Measurements from ENCODE around the gene EI24. TPM values are rescaled to one million over a fixed set of nuclear protein-coding genes. Genes with fewer than 3 reads are reported as not detected.

Gene EI24
- total RNA-seq, 1 donor from 2014 or later = 62.4 TPM

DNA sequence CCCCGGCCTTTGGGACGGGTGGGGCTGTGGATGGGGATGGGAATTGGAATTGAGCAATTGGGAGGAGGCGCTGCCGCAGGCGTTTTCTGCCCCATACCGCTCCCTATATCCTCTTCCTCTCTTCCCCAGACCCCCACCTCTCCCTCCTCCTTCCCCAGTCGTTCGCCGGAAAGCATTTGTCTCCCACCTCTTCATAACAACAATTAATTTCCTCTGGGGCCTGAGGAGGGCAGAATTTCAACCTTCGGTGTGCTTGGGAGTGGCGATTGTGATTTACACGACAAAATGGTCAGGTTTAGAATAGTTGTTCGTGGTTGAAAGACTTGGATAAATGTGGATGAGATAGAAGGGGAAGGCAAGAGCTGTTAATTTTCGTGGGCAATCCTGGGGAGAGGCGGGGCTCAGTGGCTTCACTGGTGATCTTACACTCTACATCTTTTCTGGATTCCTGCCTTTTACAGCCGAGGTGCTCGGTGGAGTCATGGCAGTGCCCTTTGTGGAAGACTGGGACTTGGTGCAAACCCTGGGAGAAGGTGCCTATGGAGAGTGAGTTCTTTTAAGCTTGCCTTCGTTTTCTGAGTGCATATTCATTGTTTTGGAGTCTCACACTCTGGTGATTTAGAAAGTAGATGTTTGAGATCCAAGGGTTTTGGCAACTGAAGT is 57.1 kb downstream of the EI24 start:
- DNase-seq (ENCODE audit: low spot score) = peak; percentile 89

DNA sequence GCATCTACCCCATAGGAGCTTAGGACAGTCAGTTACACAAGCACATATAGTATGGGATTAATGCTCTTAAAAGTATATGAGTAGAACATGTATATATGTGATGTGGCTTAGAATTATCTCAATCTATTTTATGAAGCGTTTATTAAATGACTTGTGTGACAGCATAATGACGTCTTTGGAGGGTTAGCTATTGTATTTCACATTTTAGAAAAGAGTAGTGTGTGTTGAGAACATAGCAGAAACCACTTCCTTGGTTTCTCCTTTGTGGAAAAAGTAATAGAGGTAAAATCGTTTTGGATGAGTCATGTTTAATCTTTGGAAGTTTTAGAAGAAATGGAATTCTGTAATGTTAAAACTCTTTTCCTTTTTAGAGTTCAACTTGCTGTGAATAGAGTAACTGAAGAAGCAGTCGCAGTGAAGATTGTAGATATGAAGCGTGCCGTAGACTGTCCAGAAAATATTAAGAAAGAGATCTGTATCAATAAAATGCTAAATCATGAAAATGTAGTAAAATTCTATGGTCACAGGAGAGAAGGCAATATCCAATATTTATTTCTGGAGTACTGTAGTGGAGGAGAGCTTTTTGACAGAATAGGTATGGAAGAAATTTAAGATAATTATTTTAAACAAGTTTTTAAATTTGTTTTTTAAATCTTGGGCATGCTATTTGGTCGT is 58.1 kb downstream of the EI24 start:
- DNase-seq (ENCODE audit: low spot score) = no peak

Other genes starting within 250 kb of the EI24 start
- 22.4 TPM for gene FEZ1, start 73.2 kb upstream of the EI24 start, total RNA-seq (ENCODE audit: insufficient read depth, low replicate concordance)
- 103 TPM for gene STT3A, start 23.4 kb downstream of the EI24 start, total RNA-seq (ENCODE audit: insufficient read depth, low replicate concordance)
- gene CHEK1, start 55.7 kb downstream of the EI24 start, total RNA-seq (ENCODE audit: insufficient read depth, low replicate concordance) = 80.2 TPM
- 2.2 TPM for gene ACRV1, start 111.4 kb downstream of the EI24 start, total RNA-seq (ENCODE audit: insufficient read depth, low replicate concordance)
- 0.96 TPM for gene PATE1, start 176.8 kb downstream of the EI24 start, total RNA-seq (ENCODE audit: insufficient read depth, low replicate concordance)
- 12.5 TPM for gene PATE2, start 209.4 kb downstream of the EI24 start, total RNA-seq (ENCODE audit: insufficient read depth, low replicate concordance)
- gene PATE3, start 218.7 kb downstream of the EI24 start, total RNA-seq (ENCODE audit: insufficient read depth, low replicate concordance) = not detected

Measured in umbilical cord (tissue), 2 donors.